Osteoblast (primary cell): ENCODE results near the gene MLN. TPM values are rescaled to one million over a fixed set of nuclear protein-coding genes. Genes with fewer than 3 reads are reported as not detected.

Experiments
- total RNA-seq: library from RNA; depleted of rRNA; stranded (reverse); fragments of >200 nt; gene quantifications from 2 replicates; pipeline ENCODE4 v1.2.3, GENCODE V29; 2012

The MLN gene
- total RNA-seq, 1 donor, result not detected

Other genes starting within 250 kb of the MLN start
- gene BAK1, start 223.7 kb downstream of the MLN start, total RNA-seq, result 13.3 and 13.8 TPM in 2 replicates
- 46.7 and 52.2 TPM in 2 replicates for gene ITPR3, start 182.7 kb downstream of the MLN start, total RNA-seq
- 15.2 and 20.0 TPM in 2 replicates for gene UQCC2, start 92.3 kb downstream of the MLN start, total RNA-seq
- gene IP6K3, start 57.1 kb downstream of the MLN start, total RNA-seq, result under 0.01 and 0.29 TPM in 2 replicates
- 47.4 and 49.2 TPM in 2 replicates for gene LEMD2, start 14.9 kb downstream of the MLN start, total RNA-seq